HCT116 (cell line): ENCODE results near the gene EVC. TPM values are rescaled to one million over a fixed set of nuclear protein-coding genes. Genes with fewer than 3 reads are reported as not detected.

Experiments
- ATAC-seq: fragments of 200-7000 bp; cut with Tn5 transposase; 2 replicates; pipeline ENCODE4 v1.9.1; 2020; ENCODE audit warnings: mild to moderate bottlenecking, moderate library complexity
- BruUV-seq: library from RNA; stranded (reverse); fragments of 400-500 nt; replicated peaks from 2 replicates; lab custom pipeline; 2021; lab: Mats Ljungman, UMichigan
- CTCF ChIA-PET: fragments of 300-600 bp; sonication (Branson Sonifier 250); formaldehyde crosslinking; loops from one replicate; lab custom pipeline; 2021; ENCODE audit warnings: antibody characterized with exemption; lab: Charles Lee
- POLR2A ChIA-PET: fragments of 300-600, 350-600 bp; sonication (Branson Sonifier 250); formaldehyde crosslinking; loops from one replicate; lab custom pipeline; 2021; ENCODE audit warnings: antibody characterized with exemption; lab: Charles Lee
- RAD21 ChIA-PET, 2 experiments: fragments of 300-600 bp; sonication (Branson Sonifier 250); formaldehyde crosslinking; loops; one replicate each; lab custom pipeline; 2023; ENCODE audit warnings: low total read pairs in 2 of 2; ENCODE audit not compliant: uncharacterized antibody in 2 of 2, unreplicated experiment in 2 of 2, low non-redundant PET in 1 of 2; lab: Charles Lee
- DNase-seq: peaks from one replicate; pipeline ENCODE4 v3.0.0-alpha.2; 2010; ENCODE audit warnings: low read depth, low spot score
- H2AFZ ChIP-seq: fragments of 200-600 bp; shearing (Covaris generic), sonication (generic); 2 replicates; pipeline ENCODE4 v1.6.1; 2017; ENCODE audit warnings: low read depth, mixed run types, mixed read lengths, antibody characterized with exemption, low read length; ENCODE audit not compliant: poor library complexity, severe bottlenecking
- H3K27ac ChIP-seq: 2 replicates; pipeline ENCODE4 v1.5.1; 2012; ENCODE audit warnings: low read depth, low read length
- H3K27me3 ChIP-seq: fragments of 200-600 bp; sonication (generic); 2 replicates; pipeline ENCODE4 v1.6.1; 2016; ENCODE audit warnings: mixed run types, low read length, mixed read lengths; ENCODE audit not compliant: insufficient read depth
- H3K36me3 ChIP-seq, 2 experiments: fragments of 200-500 bp in 1 of 2; fragments of 200-600 bp in 1 of 2; sonication (Bioruptor generic) in 1 of 2; sonication (generic) in 1 of 2; 2 replicates each; pipeline versions ENCODE4 v1.5.1 to v1.6.1; 2014 to 2016; ENCODE audit warnings: low read length in 2 of 2, inconsistent platforms in 1 of 2, mixed read lengths in 1 of 2, mixed run types in 1 of 2; ENCODE audit not compliant: insufficient read depth in 2 of 2, control insufficient read depth in 1 of 2
- H3K4me1 ChIP-seq, 2 experiments: fragments of 200-600 bp in 1 of 2; sonication (generic) in 1 of 2; 2 replicates each; pipeline versions ENCODE4 v1.5.1 to v1.6.1; 2012 to 2017; ENCODE audit warnings: low read length in 2 of 2, inconsistent platforms in 1 of 2, mild to moderate bottlenecking in 1 of 2, mixed read lengths in 1 of 2, mixed run types in 1 of 2, moderate library complexity in 1 of 2; ENCODE audit not compliant: insufficient read depth in 2 of 2, control insufficient read depth in 1 of 2
- H3K4me2 ChIP-seq: fragments of 200-600 bp; sonication (generic); 2 replicates; pipeline ENCODE4 v1.6.1; 2017; ENCODE audit warnings: mixed run types, low read length, mixed read lengths
- H3K4me3 ChIP-seq, 2 experiments: fragments of 200-600 bp in 1 of 2; sonication (generic) in 1 of 2; replicated peaks in 1 of 2; 2 replicates each; pipeline ENCODE4 v1.5.1; 2011 to 2016; ENCODE audit warnings: low read length in 2 of 2, control low read depth in 1 of 2, low read depth in 1 of 2, mild to moderate bottlenecking in 1 of 2, mixed read lengths in 1 of 2, mixed run types in 1 of 2
- H3K79me2 ChIP-seq: fragments of 200-600 bp; sonication (generic); 2 replicates; pipeline ENCODE4 v1.6.1; 2017; ENCODE audit warnings: mild to moderate bottlenecking, mixed run types, low read length, moderate library complexity, mixed read lengths; ENCODE audit not compliant: insufficient read depth
- H3K9ac ChIP-seq: fragments of 200-600 bp; sonication (generic); 2 replicates; pipeline ENCODE4 v1.6.1; 2016; ENCODE audit warnings: low read length, mixed read lengths
- H3K9me2 ChIP-seq: fragments of 200-600 bp; sonication (generic), shearing (Covaris generic); 2 replicates; pipeline ENCODE4 v1.6.1; 2017; ENCODE audit warnings: mixed run types, mild to moderate bottlenecking, moderate library complexity; ENCODE audit not compliant: insufficient read depth
- H3K9me3 ChIP-seq, 2 experiments: fragments of 200-500 bp in 1 of 2; fragments of 200-600 bp in 1 of 2; sonication (Bioruptor generic) in 1 of 2; sonication (generic) in 1 of 2; 2 replicates each; pipeline ENCODE4 v1.6.1; 2014 to 2017; ENCODE audit warnings: low read length in 2 of 2, mixed read lengths in 2 of 2, inconsistent platforms in 1 of 2, low read depth in 1 of 2, mild to moderate bottlenecking in 1 of 2, mixed run types in 1 of 2, moderate library complexity in 1 of 2; ENCODE audit not compliant: control insufficient read depth in 1 of 2, insufficient read depth in 1 of 2
- H4K20me1 ChIP-seq: fragments of 200-600 bp; sonication (generic), shearing (Covaris generic); 2 replicates; pipeline ENCODE4 v1.6.1; 2017; ENCODE audit warnings: mixed run types, mild to moderate bottlenecking, moderate library complexity; ENCODE audit not compliant: insufficient read depth
- CBX3 ChIP-seq: IDR thresholded peaks from 2 replicates; pipeline ENCODE4 v1.6.1; 2012; ENCODE audit warnings: low read depth
- CEBPB ChIP-seq: IDR thresholded peaks from 2 replicates; pipeline ENCODE4 v1.6.1; 2012; ENCODE audit warnings: low read depth
- ELF1 ChIP-seq: IDR thresholded peaks from 2 replicates; pipeline ENCODE4 v1.6.1; 2012; ENCODE audit warnings: low read depth, borderline replicate concordance
- FOSL1 ChIP-seq: IDR thresholded peaks from 2 replicates; pipeline ENCODE4 v1.6.1; 2012; ENCODE audit warnings: low read depth
- JUND ChIP-seq: IDR thresholded peaks from 2 replicates; pipeline ENCODE4 v1.6.1; 2012
- POLR2AphosphoS5 ChIP-seq: IDR thresholded peaks from 2 replicates; pipeline ENCODE4 v1.6.1; 2011; ENCODE audit warnings: mild to moderate bottlenecking, low read depth, low read length, moderate library complexity
- RAD21 ChIP-seq: IDR thresholded peaks from 2 replicates; pipeline ENCODE4 v1.6.1; 2012; ENCODE audit warnings: low read depth, mild to moderate bottlenecking
- SRF ChIP-seq: IDR thresholded peaks from 2 replicates; pipeline ENCODE4 v1.6.1; 2012; ENCODE audit warnings: low read depth
- TCF7L2 ChIP-seq: IDR thresholded peaks from 2 replicates; pipeline ENCODE4 v1.7.0; 2011; ENCODE audit warnings: borderline replicate concordance, inconsistent platforms; ENCODE audit not compliant: insufficient read depth, insufficient read length; ENCODE audit errors: extremely low read depth
- YY1 ChIP-seq: IDR thresholded peaks from 2 replicates; pipeline ENCODE4 v1.6.1; 2011; ENCODE audit warnings: low read length, low read depth, moderate library complexity, mild to moderate bottlenecking; ENCODE audit not compliant: insufficient replicate concordance; ENCODE audit errors: extremely low read depth
- ZFX ChIP-seq: fragments of 450-650 bp; IDR thresholded peaks from 2 replicates; pipeline ENCODE4 v1.6.1; 2017
- intact Hi-C: fragments of 100-400 bp; cut with micrococcal nuclease; formaldehyde crosslinking; loops from 2 replicates; pipeline ENCODE4 v1.10.0; 2022
- total RNA-seq: library from RNA; stranded (reverse); gene quantifications from one replicate; pipeline ENCODE4 v1.2.1, GENCODE V29; 2021; ENCODE audit not compliant: unreplicated experiment
- TF ChIP-seq, protein P1 (sequence below): IDR thresholded peaks from 2 replicates; pipeline ENCODE4 v1.6.1; 2012; ENCODE audit warnings: low read depth
- TF ChIP-seq, protein P2 (sequence below): IDR thresholded peaks from 2 replicates; pipeline ENCODE4 v1.6.1; 2012
- TF ChIP-seq, protein P3 (sequence below): IDR thresholded peaks from 2 replicates; pipeline ENCODE4 v1.6.1; 2012
- TF ChIP-seq, protein P4 (sequence below): IDR thresholded peaks from 2 replicates; pipeline ENCODE4 v1.6.1; 2011; ENCODE audit warnings: mild to moderate bottlenecking, low read length, moderate library complexity; ENCODE audit not compliant: insufficient replicate concordance; ENCODE audit errors: extremely low read depth

Gene EVC
- total RNA-seq, 1 experiment from 2014 or later: 0.15 TPM

DNA sequence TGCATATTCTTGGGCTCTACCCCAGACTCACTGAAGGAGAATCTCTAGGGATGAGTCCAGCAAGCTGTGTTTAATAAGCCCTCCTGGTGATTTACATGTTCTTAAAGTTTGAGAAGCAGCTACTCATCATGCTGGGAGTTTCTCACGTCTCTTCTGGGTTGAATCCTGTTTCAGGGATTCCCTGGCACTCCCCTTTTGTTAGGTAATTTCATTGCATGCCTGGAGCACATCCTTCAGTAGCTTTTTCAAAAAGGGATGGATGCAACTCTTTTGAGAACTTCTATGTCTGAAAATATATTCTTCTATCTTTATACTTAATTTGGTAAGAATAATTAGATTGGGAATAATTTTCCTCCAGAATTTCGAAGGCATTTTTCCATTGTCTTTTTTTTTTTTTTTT is 4.4 kb downstream of the EVC start:
- no peak for TF ChIP-seq TCF7L2
- TF ChIP-seq, protein P1, sequence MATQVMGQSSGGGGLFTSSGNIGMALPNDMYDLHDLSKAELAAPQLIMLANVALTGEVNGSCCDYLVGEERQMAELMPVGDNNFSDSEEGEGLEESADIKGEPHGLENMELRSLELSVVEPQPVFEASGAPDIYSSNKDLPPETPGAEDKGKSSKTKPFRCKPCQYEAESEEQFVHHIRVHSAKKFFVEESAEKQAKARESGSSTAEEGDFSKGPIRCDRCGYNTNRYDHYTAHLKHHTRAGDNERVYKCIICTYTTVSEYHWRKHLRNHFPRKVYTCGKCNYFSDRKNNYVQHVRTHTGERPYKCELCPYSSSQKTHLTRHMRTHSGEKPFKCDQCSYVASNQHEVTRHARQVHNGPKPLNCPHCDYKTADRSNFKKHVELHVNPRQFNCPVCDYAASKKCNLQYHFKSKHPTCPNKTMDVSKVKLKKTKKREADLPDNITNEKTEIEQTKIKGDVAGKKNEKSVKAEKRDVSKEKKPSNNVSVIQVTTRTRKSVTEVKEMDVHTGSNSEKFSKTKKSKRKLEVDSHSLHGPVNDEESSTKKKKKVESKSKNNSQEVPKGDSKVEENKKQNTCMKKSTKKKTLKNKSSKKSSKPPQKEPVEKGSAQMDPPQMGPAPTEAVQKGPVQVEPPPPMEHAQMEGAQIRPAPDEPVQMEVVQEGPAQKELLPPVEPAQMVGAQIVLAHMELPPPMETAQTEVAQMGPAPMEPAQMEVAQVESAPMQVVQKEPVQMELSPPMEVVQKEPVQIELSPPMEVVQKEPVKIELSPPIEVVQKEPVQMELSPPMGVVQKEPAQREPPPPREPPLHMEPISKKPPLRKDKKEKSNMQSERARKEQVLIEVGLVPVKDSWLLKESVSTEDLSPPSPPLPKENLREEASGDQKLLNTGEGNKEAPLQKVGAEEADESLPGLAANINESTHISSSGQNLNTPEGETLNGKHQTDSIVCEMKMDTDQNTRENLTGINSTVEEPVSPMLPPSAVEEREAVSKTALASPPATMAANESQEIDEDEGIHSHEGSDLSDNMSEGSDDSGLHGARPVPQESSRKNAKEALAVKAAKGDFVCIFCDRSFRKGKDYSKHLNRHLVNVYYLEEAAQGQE: no peak
- no peak for TF ChIP-seq ELF1
- TF ChIP-seq YY1: no peak
- TF ChIP-seq SRF: no peak
- no peak for TF ChIP-seq CEBPB
- no peak for TF ChIP-seq ZFX
- TF ChIP-seq, protein P2, sequence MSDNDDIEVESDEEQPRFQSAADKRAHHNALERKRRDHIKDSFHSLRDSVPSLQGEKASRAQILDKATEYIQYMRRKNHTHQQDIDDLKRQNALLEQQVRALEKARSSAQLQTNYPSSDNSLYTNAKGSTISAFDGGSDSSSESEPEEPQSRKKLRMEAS: no peak
- TF ChIP-seq RAD21: no peak
- no peak for TF ChIP-seq POLR2AphosphoS5
- TF ChIP-seq, protein P3, sequence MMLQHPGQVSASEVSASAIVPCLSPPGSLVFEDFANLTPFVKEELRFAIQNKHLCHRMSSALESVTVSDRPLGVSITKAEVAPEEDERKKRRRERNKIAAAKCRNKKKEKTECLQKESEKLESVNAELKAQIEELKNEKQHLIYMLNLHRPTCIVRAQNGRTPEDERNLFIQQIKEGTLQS: no peak
- TF ChIP-seq, protein P4, sequence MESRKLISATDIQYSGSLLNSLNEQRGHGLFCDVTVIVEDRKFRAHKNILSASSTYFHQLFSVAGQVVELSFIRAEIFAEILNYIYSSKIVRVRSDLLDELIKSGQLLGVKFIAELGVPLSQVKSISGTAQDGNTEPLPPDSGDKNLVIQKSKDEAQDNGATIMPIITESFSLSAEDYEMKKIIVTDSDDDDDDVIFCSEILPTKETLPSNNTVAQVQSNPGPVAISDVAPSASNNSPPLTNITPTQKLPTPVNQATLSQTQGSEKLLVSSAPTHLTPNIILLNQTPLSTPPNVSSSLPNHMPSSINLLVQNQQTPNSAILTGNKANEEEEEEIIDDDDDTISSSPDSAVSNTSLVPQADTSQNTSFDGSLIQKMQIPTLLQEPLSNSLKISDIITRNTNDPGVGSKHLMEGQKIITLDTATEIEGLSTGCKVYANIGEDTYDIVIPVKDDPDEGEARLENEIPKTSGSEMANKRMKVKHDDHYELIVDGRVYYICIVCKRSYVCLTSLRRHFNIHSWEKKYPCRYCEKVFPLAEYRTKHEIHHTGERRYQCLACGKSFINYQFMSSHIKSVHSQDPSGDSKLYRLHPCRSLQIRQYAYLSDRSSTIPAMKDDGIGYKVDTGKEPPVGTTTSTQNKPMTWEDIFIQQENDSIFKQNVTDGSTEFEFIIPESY: no peak
- no peak for TF ChIP-seq CBX3
- TF ChIP-seq FOSL1: no peak
- no peak for TF ChIP-seq JUND
- no peak overlapping the region for H3K4me3 ChIP-seq
- no peaks in the 10 kb centered on the region for H3K36me3 ChIP-seq
- BruUV-seq: no TSS peak
- RAD21 ChIA-PET: no interaction called here
- H3K9ac ChIP-seq: no peak overlapping the region
- H3K79me2 ChIP-seq: no peaks in the 10 kb centered on the region
- intact Hi-C loops: no loop called here
- no peaks in the 10 kb centered on the region for H3K9me2 ChIP-seq
- H4K20me1 ChIP-seq: no peaks in the 10 kb centered on the region
- CTCF ChIA-PET: no interaction called here
- peaks cover 22% of the 10 kb centered on the region for H3K27me3 ChIP-seq
- H3K27ac ChIP-seq: no peak overlapping the region
- POLR2A ChIA-PET: no interaction called here
- H3K4me1 ChIP-seq: no peaks in the 10 kb centered on the region
- H2AFZ ChIP-seq: no peak overlapping the region
- no peak overlapping the region for H3K4me2 ChIP-seq
- ATAC-seq: no peak
- no peaks in the 10 kb centered on the region for H3K9me3 ChIP-seq
- no peak for DNase-seq
